ENCODE data around the gene PNPLA7. TPM values are rescaled to one million over a fixed set of nuclear protein-coding genes. Genes with fewer than 3 reads are reported as not detected.

The PNPLA7 gene
- total and polyA plus RNA-seq, 2 of the 4 experiments (the other 2 are of a cell fraction): under 0.01 to 0.89 TPM

DNA sequence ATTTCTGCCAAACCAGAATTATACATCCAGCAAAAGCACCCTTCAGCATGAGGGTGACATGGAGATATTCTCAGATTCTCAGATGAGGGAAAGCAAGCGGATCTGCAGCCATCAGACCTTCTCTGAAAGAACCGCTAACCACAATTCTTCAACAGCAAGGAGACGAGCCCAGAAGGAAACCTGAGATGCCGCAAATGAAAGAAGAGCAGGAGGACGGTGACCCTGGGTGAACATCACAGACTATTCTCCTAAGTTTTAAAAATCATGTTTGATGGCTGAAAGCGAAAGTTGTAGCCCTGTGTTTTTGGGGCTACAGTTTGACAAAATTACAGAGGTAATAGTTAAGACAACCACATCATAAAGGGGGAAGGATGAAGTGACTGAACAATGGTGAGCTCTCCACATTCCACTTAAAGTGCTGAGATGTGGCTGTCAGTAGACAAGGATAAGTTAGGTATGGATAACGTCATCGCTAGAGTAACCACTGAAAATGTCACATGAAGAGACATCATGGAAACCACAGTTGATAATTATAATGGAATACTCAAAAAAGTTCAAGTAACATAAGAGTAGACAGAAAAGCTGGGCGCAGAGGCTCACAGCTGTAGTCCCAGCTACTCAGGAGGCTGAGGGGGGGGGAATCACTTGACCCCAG is 59.5 kb downstream of the PNPLA7 start:
- Histone ChIP-seq H3K4me3 (ENCODE audit: insufficient read depth, low read depth, low read length) (no peak overlapping the region), H3K9me1 (ENCODE audit: insufficient read depth, low read length) (no peaks in the 10 kb centered on the region; the same call in 1 of the 2 replicates), H4K20me1 (ENCODE audit: insufficient read depth, low read length) (peaks cover 6% of the 10 kb centered on the region; the same call in 1 of the 2 replicates), H3K79me1 (ENCODE audit: low read depth in 1 of 2, low read length in 2 of 2) (no peaks in the 10 kb centered on the region), H2AK5ac (ENCODE audit: low read depth, low read length) (no peak overlapping the region), H3K4me2 (ENCODE audit: low read depth, low read length) (no peak overlapping the region), H4K5ac (ENCODE audit: low read depth, low read length) (no peak overlapping the region), H3K23ac (ENCODE audit: low read depth, low read length) (no peak overlapping the region), H2BK120ac (ENCODE audit: low read depth, low read length) (no peak overlapping the region), H3K36me3 (ENCODE audit: control insufficient read depth, insufficient read depth, low read length) (no peaks in the 10 kb centered on the region), H2BK15ac (ENCODE audit: low read depth, low read length) (no peak overlapping the region), H2BK20ac (ENCODE audit: low read depth, low read length) (no peak overlapping the region), H3K56ac (ENCODE audit: extremely low read depth, insufficient read depth, low read length) (no peak overlapping the region), H2BK5ac (ENCODE audit: low read depth, low read length, poor library complexity, severe bottlenecking) (no peak overlapping the region), H3K9me3 (ENCODE audit: control insufficient read depth, insufficient read depth, low read length) (peaks cover 4% of the 10 kb centered on the region; the same call in 1 of the 2 replicates), H3K14ac (replicated peaks; ENCODE audit: low read depth, low read length) (no peak overlapping the region), H3K4me1 (ENCODE audit: control insufficient read depth, insufficient read depth, low read length) (peaks cover 2% of the 10 kb centered on the region; the same call in 1 of the 2 replicates), H2AK9ac (replicated peaks; ENCODE audit: low read depth, low read length, poor library complexity) (no peak overlapping the region), H3K27ac (ENCODE audit: insufficient read depth, low read length) (no peak overlapping the region), H4K8ac (ENCODE audit: low read depth in 2 of 2, low read length in 2 of 2) (no peak overlapping the region), H3K18ac (ENCODE audit: low read depth, low read length) (no peak overlapping the region), H2AFZ (replicated peaks; ENCODE audit: low read length, poor library complexity) (no peak overlapping the region), H3K9ac (ENCODE audit: low read depth, low read length) (no peak overlapping the region), H3K27me3 (ENCODE audit: control insufficient read depth, insufficient read depth, low read length) (peaks cover 28% of the 10 kb centered on the region), H4K91ac (ENCODE audit: insufficient read depth, low read depth, low read length) (no peak overlapping the region), H3K4ac (ENCODE audit: low read depth, low read length) (no peak overlapping the region)
- TF ChIP-seq CHD1 (IDR thresholded peaks at IDR 0.05; ENCODE audit: low read depth, low read length): no peak
- no peak for TF ChIP-seq MAFK (IDR thresholded peaks at IDR 0.05; ENCODE audit: low read depth, low read length)
- TF ChIP-seq FOS (IDR thresholded peaks at IDR 0.05; ENCODE audit: low read depth, low read length): no peak
- TF ChIP-seq RCOR1 (IDR thresholded peaks at IDR 0.05; ENCODE audit: insufficient replicate concordance, low read length): no peak
- ATAC-seq (ENCODE audit: low read depth) (no peak), DNase-seq (no peak)
- POLR2A ChIA-PET (ENCODE audit: unreplicated experiment): interaction anchor here (0.6 kb wide), 1 partner anchor 16 kb away, joined by 5 read pairs; no protein-coding TSS in a partner anchor
- WGBS, 2 experiments (ENCODE audit: extremely low coverage in 2 of 2, insufficient read length in 1 of 2): no CpG with 5 or more reads among the region's 9 CpGs
- dilution Hi-C loops (cut with HindIII; ENCODE audit: low sequenced_read_pairs, unreplicated experiment) (no loop called here), in situ Hi-C loops (cut with MboI; ENCODE audit: low sequenced_read_pairs) (no loop called here), intact Hi-C loops (cut with micrococcal nuclease) (no loop called here)
- CTCF ChIA-PET: no interaction called here
- no TSS peak for BruUV-seq (replicated peaks)

Data from IMR-90 (cell line).